HG02571 (cell line): Measurements from ENCODE around the gene TSNAX.
A peak's percentile ranks its signal among the peaks of the same experiment; 100 is the strongest.

Experiments
- ATAC-seq: cut with Tn5 transposase; IDR thresholded peaks from one replicate; pipeline ENCODE4 v1.9.1; 2021; ENCODE audit warnings: mild to moderate bottlenecking, moderate library complexity; ENCODE audit not compliant: unreplicated experiment

The TSNAX gene

DNA sequence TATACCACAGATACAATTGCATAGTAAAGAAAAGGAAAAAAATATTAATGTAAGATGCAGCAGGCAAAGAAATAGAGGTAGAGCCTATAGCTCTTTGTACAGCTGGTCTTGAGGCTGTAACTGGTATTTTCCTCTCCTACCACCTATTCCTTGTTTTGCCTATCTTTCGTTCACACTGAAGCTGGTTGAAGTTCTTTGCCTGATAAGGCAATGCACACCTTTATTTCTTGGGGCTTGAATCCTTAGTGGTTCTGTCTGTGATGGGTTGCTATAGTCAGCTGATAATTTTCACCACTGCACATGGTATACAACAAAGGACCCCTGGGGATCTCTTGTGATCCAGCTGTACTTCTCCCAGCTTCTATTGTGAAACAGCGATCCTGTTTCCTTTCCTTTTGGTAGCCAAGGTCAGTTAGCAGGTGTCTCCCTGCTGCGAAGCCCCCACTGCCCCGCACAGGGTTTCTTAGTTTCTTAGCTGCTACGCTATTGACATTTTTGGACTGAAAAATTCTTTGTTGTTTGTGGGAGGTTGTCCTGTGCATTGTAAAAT lies 9.9 kb upstream of the TSNAX start:
- ATAC-seq: no peak

DNA sequence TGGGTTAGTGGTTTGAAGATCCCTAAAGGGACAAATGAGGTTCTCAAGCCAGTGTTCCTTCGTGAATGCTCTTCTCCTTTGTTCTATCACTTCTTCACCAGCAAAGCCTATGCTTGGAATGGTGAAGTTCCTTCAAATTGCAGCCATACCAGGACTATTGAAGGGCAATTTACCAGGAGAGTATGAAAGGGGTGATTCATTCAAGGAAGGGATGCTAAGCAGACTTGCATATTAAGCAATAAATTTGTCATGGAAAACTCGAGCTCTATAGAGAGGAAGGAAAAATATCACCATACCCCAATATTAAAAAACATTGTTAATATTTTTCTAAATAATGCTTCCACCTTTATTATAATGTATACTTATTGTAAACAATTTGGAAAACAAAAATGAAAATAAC lies 9.3 kb upstream of the TSNAX start:
- no peak for ATAC-seq

DNA sequence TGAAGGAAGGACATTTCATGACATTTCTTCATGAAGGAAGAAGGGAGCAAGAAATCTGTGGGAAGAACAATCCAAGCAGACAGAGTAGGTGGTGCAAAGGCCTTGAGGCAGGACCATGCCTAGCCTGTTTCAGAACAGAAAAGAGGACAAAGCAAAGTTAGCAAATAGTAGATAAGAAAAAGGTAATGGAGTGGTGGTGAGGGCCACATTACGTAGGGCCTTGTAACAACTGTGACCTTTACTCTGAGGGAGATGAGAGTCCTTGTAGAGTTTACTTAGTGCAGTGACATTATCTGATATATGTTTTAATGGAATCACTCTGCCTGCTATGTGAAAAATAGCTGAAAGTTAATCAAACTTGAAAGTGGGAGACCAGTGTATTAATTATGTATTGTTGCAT lies 6.4 kb upstream of the TSNAX start:
- no peak for ATAC-seq

DNA sequence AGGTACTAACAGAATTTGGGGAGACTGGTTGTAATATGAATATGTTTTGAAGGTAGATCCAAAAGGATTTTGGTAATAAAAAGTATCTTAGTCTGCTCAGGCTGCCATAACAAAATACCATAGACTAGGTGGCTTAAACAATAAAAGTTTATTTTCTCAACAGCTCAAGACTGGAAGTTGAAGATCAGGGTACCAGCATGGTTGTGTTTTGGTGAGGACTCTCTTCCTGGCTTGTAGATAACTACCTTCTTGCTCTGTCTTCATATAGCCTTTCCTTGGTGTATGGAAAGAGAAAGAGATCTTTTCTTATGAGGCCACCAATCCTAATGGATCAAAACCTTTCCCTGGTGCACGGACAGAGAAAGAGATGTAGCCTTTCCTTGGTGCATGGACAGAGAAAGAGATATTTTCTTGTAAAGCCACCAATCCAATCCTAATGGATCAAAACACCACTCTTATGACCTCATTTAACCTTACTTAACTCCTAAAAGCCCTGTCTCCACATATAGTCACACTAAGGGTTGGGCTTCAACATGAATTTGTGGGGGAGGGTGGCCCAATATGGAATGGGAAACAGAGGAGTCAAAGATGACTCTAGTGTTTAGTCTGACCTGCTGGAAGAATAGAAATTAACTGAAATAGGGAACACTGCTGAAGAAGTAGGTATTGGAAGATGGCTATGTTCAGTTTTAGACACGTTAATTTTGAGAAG lies 5.4 kb upstream of the TSNAX start:
- no peak for ATAC-seq

DNA sequence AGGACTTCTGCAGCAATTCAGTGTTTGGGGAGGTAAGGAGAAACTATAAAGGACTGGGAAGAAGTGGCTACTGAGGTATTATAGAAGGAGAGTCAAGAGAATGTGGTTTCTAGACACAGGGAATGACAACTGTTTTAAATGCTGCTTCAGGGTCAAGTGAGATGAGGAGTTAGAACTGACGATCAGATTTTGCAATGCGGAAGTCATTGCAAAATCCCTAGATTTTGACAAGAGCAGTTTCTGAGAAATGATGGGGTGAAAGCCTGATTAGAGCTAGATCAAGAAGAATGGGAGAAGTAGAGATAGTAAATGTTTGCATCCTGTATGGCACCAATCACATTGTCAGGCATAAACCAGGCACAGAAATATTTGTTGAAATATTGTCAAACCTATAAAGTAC lies 4.7 kb upstream of the TSNAX start:
- ATAC-seq: no peak

DNA sequence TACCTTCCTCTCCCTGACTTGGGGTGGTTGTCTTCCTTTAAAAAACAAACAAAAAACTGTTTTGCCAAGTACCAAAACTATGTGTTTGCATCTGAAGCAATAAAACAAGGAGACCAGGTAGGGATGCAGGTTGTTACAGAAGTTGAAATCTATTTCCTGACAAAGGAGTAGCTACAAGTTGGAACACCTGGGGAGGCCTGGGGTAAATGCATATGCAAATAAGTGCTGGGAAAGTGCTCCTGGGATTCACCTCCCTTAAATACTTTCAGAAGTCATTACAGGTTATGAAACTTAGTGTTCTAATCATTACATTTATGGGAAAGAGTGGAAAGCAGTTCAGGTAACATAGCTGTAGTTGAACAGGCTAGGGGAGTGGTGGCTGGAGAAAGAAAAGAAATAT lies 1.9 kb upstream of the TSNAX start:
- no peak for ATAC-seq

DNA sequence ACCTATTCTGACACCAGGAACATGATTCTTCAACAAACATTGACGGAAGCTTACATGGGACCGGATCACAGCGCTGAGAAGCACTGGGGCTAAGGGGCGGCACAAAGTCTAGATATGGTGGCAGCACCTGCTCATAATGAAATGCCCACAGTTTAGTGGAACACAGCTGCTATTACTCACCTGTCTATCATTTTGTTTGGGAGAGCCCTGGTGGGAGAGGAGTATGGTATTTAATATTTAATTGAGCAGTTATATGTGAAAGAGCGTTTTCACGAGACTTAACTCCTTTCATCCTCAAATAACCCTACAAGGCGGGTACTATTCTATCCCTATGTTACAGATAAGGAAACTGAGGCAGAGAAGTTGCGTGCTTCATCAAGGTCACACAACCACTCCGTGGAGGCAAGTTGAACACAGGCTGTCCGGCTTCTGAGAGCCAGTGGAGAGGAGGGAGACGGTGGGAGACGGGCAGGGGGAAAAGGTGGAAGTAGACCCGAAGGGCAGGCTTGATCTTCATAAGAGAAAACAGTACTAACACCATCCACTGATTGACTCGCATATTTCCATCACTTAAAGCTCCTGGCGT lies 790 bp upstream of the TSNAX start:
- peak; percentile 17 for ATAC-seq

DNA sequence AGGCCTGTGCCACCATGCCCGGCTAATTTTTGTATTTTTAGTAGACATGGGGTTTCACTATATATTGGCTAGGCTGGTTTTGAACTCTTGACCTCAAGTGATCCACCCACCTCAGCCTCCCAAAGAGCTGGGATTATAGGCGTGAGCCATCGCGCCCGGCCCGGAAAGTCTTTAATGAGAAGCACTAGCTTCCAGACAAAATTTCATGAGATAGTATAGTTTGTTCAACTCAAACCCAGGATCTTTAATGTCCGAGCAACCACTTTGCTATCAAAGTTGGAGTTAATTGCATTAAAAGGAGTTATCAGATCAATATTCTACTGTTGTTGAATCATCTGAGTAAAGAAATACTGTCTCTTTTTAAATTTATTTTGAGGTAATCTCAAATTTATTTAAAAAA lies 4.8 kb downstream of the TSNAX start:
- ATAC-seq: no peak

DNA sequence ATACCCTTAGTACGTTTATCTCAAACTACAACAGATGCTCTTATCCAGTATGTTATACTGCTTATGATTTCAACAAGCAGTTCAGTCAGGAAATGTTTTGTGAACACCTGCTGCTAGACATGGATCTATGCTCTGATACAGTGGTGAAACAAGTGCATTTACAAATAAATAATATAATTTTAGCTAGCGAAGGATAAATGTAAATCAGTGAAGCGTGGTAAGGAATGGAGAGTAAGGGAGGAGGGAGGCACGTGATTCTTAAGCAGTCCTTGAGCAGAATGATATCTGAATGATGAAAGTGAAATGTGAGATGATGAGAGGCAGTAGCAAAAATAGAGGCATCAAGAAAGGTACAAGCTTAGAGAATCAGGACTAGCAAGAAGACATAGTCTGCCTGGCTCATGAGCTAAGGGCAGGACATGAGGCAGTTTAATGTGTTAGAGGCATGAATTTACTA lies 6.3 kb downstream of the TSNAX start:
- ATAC-seq: no peak

DNA sequence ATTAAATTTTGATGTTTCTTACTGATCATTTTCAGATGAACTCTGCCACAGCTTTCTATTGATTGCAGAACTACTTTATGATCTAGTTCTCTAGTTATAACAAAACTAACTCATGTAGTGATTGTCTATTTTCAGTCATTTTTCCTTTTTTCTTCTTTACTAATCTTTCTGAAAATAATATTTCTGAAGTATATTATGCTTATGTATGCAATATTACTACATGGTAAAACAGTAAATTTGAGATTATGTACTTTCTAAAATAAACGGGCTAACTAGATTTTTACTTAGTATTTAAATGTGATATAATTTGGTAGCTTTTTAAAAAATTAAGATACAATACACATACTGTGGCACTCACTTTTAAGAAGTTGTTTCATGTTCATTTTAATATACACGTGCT lies 7.6 kb downstream of the TSNAX start:
- ATAC-seq: no peak

DNA sequence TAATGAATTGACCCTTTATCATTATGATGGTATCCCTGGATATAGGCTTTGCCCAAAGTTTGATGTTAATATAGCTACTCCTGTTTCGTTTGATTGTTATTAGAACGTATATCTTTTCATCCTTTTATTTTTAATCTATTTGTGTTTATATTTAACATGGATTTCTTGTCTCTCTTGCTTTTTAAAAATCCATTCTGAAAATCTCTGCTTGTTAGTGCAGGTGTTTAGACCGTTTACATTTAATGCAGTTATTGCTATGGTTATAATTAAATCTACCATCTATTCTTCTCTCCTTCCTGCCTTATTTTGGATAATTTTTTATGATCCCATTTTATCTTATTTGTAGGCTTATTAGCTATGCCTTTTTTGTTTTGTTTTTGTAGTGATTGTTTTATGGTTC lies 12.4 kb downstream of the TSNAX start:
- no peak for ATAC-seq

DNA sequence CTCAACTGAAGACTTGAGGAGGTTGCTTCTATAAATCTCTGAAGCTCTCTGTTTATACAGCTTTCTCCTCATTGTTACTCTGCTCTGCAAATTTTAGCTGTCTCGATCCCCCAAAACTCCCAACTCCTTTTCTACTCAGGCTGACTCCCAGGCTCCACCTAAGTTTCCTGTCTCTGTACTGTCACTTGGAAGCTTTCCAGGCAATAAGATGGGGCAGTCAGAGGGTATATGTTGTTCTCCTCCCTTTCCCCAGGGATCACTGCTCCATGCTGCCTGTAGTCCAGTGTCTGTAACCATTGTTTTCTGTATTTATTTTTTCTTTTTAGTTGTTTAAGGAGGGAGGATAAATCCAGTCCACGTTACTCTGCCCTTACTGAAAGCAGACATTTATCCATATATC lies 13.4 kb downstream of the TSNAX start:
- ATAC-seq: no peak

DNA sequence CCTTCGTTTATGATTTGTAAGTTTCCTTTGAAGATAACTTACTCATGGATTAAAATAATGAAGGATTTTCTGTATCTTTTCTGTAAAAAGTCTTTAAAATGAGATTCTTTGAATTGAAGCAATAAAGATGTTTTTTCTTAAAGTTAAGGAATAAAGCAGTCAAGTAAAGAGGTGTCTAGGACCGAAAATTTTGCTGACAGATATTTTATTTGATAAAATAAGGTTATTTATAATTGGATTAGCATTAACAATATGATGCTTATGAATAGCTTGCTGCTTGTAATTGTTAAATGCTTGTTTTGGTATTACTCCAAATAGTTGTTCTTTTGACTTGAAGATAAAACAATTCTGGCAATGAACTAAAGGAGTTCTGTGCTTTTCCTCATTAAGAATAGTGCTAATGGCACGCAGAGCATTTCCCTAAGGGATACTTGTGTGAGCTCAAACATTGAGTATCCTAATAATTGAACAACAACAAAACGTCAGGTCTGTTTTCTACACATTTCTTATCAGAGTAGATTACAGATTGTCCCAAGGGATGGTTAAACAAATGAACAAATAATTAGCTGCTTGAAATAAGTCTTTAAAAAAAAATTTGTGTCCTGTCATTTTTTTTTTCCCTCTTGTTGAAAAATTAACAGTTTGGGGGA lies 16.6 kb downstream of the TSNAX start:
- no peak for ATAC-seq

DNA sequence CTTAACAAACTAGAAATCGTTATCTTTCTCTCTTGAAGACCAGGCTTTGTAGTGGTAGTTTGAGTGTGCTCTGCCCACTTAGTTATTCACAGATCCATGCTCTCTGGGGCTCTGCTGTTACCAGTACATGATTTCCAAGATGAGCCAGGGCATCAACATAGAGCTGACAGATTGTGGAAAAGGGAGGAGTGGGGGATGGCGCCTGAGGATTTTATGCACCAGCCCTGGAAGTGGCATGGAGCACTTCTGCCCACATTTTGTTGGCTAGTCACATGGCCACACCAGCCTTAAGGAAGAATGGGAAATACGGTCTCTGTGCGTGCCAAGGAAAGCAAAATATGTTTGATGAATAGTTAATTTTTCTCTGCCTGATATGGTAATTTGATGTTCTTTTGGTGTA lies 18.2 kb downstream of the TSNAX start:
- no peak for ATAC-seq

DNA sequence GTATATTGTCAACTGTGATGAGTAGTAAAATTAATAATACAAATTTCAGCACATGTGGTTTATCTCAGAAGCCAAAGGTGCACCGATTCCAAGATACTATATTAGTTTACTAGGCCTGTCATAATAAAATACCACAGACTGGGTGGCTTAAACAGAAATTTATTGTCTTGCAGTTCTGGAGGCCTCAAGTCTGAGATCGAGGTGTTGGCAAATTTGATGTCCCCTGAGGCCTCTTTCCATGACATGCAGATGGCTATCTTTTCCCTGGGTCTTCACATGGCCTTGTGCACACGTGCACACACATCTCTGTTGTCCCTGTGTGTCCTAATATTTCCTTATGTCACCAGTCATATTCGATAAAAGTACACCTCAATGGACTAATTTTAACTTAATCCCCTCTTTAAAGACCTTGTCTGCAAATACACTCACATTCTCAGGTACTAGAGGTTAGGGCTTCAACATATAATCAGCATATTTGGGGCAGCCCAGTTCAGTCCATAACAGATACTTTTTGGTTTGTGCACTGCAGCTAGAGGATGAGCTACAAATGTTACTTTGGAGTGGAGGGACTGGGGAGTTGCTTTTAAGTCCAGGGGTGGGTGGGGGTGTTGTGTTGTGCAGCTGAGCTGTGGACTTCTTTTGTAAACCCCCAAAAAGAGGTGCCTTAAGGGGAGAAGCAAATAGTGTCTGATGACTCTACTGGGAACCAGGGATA lies 21.4 kb downstream of the TSNAX start:
- ATAC-seq: no peak

DNA sequence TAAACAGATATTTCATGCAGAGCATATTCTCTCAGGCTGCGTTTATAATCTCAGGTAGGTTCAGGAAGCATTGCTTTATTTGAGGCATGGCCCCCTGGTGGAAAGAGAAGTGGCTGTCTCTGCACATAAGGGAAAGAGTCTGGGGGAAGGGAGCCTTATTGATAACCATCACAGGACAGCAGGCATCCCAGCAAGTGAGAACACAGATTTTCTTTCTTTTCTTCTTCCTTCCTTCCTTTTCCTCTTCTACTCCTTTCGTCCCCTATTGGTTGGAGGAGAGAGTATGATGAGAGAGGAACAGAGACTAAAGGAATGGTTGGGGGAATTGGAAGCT lies 21.9 kb downstream of the TSNAX start:
- no peak for ATAC-seq

DNA sequence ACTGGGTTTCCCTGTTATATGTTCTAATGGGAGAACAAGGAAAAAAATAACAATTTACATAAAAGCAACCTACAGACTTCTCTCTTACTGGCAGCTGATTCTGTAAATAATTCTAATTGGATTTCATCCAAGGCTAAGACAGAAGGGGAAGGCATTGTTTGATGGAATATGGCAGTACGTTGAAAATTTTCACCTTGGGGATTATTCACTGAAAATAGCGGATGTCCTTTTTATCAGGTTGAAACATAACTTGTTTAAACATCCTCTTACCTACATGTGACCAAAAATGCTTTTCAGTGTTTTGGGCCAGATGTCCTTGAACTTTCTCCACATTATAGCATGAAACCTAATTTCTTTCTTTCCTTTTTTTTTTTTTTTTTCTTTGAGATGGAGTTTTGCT lies 24.9 kb downstream of the TSNAX start:
- no peak for ATAC-seq

DNA sequence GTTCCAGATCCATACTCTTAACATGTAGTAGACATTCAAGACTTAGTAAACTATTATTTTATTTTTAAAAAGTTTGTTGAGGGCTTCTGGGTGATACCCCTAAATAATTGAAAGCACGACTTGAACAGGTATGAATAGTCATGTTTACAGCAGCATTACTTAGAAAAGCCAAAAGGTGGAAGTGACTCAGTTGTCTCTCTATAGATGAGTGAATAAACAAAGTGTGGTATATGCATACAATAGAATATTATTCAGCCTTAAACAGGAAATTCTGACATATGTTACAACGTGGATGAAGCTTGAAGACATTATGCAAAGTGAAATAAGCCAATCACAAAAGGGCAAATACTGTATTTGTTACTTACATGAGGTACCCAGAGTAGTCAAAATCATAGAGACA lies 26.5 kb downstream of the TSNAX start:
- ATAC-seq: no peak

DNA sequence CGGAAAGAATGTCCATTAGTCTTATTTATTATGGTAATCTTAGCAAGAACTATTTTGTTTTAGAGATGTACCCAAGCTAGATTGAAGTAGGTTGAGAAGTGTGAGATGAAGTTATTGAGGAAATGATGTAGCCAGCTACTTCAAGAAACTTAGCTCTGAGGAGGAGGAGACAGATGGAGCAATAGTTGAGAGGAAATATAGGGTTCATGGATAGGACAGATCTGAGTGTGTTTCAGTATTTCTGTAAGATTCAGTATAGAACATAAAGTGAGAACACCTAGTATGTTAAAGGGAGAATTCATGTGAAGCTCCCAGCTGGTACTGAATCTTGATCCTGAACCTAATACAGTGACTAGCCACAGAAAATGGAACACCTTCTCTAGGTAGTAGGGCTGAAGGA lies 28.9 kb downstream of the TSNAX start:
- ATAC-seq: no peak

DNA sequence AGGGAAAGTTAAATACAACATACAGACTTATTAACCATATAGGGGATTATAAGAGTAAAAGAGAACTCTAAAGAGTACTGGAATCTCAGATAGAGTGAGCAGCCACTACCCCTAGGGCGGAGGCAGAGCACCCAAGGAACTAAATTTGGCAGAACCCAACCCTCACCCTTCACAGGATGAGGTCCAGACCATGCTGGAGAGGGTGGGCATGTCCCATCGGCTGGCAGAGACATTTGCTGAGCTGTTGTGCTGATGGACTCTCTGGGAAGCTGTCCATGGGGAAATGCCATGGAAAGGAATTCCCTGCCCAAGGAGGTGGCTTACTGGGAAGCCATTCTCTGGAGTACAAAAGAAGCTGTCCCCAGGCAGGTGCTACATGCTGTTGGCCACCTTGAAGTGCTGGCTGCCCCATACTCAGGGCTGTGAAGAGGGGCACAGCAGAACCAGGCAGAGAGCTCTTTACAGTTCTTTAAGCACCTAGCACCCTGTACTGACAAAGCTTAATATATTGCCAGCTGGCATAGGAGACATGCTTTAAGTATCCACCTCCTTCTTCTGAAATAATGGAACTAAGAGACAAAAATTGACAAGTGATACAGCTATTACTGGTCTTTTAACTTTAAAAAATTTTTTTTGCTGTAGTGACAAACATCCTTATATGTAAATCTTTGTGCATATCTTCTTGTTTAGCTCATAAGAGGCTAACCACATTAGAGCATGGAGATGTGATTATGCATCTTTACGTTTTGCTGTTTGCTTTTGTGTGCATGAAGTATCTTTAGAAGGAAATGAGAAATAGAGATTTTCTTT lies 29.6 kb downstream of the TSNAX start:
- ATAC-seq: no peak

DNA sequence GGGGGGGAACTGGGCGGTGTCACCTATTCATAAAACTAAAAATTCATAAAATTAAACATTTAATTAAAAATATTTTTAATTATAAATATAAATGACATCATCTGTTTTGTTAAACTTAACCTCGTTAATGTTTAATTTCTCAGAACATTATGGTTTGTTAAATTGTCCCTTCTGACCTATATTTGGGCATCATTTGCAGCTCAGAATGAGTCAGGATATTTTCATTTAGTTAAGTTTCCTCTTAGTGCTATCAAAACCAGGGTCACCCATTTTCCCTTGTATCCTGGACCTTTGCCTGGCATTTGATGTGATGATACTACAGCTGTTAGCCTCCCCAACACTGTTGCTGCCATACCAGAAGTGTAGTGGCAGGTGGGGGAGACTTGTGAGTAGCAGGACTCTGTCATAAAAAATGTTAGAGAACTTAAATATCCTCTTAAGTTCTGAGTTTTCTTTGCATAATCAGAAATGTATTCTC lies 30.3 kb downstream of the TSNAX start:
- ATAC-seq: no peak
